Brain microvascular endothelial cell (primary cell): ENCODE results near the gene COA7.

Experiments used
- DNase-seq: peaks from one replicate; pipeline ENCODE4 v3.0.0-alpha.2; 2020
- H3K27ac ChIP-seq: fragments of 250-450 bp; sonication (Bioruptor Pico); 2 replicates; pipeline ENCODE4 v1.5.1; 2020; ENCODE audit warnings: mild to moderate bottlenecking, moderate library complexity
- H3K27me3 ChIP-seq: fragments of 250-450 bp; sonication (Bioruptor Pico); replicated peaks from 2 replicates; pipeline ENCODE4 v1.5.1; 2020; ENCODE audit warnings: mild to moderate bottlenecking
- H3K36me3 ChIP-seq: fragments of 250-450 bp; sonication (Bioruptor Pico); replicated peaks from 2 replicates; pipeline ENCODE4 v1.5.1; 2020; ENCODE audit warnings: mild to moderate bottlenecking
- H3K4me3 ChIP-seq: 2 replicates; pipeline ENCODE4 v1.5.1; 2011; ENCODE audit warnings: low read depth, mild to moderate bottlenecking, control low read depth, low read length, moderate library complexity
- CTCF ChIP-seq: IDR thresholded peaks from 2 replicates; pipeline ENCODE4 v1.5.1; 2011; ENCODE audit warnings: low read depth, mild to moderate bottlenecking, moderate library complexity, low read length, control low read depth, inconsistent platforms; ENCODE audit errors: missing control alignments
- in situ Hi-C: cut with HindIII; loops from 2 replicates; pipeline ENCODE4 v1.10.0; 2017; ENCODE audit warnings: low sequenced_read_pairs, low pct_ligation_motif_present

Gene COA7

DNA sequence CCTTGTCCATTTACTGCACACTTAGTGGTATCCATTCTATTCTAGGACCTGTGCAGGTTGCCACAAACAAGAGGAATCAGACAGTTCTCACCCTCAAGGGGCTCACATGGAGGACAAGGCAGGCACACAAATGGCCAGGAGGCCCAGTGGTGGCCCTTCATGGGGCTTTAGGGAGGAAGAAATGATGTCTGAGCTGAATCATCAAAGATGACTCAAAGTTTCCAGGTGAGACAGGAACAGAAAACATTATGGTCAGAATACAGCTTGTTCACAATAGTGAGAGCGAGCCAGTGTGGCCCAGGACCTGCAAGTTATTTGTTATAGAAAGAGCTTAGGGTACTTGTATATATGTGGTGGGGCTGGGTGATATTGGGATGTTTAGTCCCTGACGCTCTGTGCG lies 38.8 kb downstream of the COA7 start:
- Histone ChIP-seq H3K36me3 (no peaks in the 10 kb centered on the region), H3K27me3 (no peaks in the 10 kb centered on the region), H3K4me3 (no peak overlapping the region), H3K27ac (no peak overlapping the region)
- no peak for DNase-seq
- no peak for TF ChIP-seq CTCF
- in situ Hi-C loops, result no loop called here

GRCh38 chr1:52658795-52659194 lies 39.4 kb downstream of the COA7 start:
- H3K4me3 ChIP-seq, result no peak overlapping the region
- no peak for DNase-seq

DNA sequence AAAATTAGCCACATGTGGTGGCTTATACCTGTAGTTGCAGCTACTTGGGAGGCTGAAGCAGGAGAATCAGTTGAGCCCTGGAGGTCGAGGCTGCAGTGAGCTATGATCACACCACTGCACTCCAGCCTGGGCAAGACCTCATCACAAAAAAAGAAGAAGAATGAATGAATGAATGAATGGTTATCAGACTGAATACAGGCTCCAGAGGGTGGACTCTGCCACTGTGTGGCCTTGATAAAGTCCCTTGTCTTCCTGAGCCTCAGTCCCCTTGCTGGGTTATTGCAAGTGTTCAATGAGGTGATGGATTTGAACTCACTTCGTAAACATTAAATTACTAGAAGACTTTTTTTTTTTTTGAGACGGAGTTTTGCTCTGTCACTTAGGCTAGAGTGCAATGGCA lies 40.4 kb downstream of the COA7 start:
- H3K27me3 ChIP-seq, result no peaks in the 10 kb centered on the region
- no peak overlapping the region for H3K4me3 ChIP-seq
- TF ChIP-seq CTCF, result no peak
- no peaks in the 10 kb centered on the region for H3K36me3 ChIP-seq
- no peak overlapping the region for H3K27ac ChIP-seq
- no peak for DNase-seq
- in situ Hi-C loops, result no loop called here

More at GRCh38 chr1:52658795-52659194, 39.4 kb downstream of the COA7 start:
- TF ChIP-seq CTCF, result no peak
- no peaks in the 10 kb centered on the region for H3K27me3 ChIP-seq
- in situ Hi-C loops, result no loop called here
- no peak overlapping the region for H3K27ac ChIP-seq
- H3K36me3 ChIP-seq, result no peaks in the 10 kb centered on the region

DNA sequence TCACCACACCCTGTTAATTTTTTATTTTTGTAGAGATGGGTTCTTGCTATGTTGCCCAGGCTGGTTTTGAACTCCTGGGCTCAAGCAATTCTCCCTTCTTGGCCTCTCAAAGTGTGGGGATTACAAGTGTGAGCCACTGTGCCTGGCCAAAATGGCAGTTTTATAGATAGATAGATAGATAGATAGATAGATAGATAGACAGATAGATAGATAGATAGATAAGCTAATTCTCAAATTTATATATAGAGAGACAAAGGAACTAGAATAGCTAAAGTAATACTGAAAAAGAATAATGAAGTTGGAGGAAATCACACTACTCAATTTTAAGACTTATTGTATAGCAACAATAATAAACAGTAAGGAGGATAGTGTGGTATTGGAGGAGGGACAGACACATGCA lies 44.1 kb downstream of the COA7 start:
- no peak overlapping the region for H3K4me3 ChIP-seq
- no peak for DNase-seq
- no peaks in the 10 kb centered on the region for H3K27me3 ChIP-seq
- no peaks in the 10 kb centered on the region for H3K36me3 ChIP-seq
- in situ Hi-C loops, result no loop called here
- H3K27ac ChIP-seq, result no peak overlapping the region
- no peak for TF ChIP-seq CTCF

- Histone ChIP-seq H3K36me3 (no peaks in the 10 kb centered on the region), H3K27ac (no peak overlapping the region), H3K27me3 (no peaks in the 10 kb centered on the region), H3K4me3 (no peak overlapping the region)
- in situ Hi-C loops, result no loop called here
- TF ChIP-seq CTCF, result no peak
- no peak for DNase-seq
These were observed 44.8 kb downstream of the COA7 start for GRCh38 chr1:52653207-52653849.

- in situ Hi-C loops, result no loop called here
- DNase-seq, result no peak
- TF ChIP-seq CTCF, result no peak
- H3K27ac ChIP-seq, result no peak overlapping the region
- H3K36me3 ChIP-seq, result no peaks in the 10 kb centered on the region
- H3K4me3 ChIP-seq, result no peak overlapping the region
- H3K27me3 ChIP-seq, result no peaks in the 10 kb centered on the region
These were observed 46.2 kb downstream of the COA7 start for GRCh38 chr1:52651904-52652303.
